ENCODE measurements around the gene SNX8.

DNA sequence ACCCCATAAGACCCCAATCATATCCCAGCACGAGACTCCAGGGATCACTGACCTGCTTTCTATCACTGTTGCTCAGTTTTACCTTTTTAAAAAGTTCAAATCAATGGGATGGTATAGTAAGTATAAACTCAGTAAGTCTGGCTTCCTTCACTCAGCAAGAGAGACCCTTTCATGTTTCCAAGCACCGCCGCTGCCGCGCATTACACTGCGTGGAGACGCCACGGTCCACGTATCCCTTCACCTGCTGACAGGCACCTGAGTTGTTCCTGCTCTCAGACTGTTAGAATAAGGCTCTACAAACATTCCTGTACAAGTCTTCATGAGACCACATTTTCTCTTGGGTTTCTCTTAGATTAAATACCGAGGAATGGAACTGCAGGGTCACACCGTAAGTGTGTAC is 109.8 kb downstream of the SNX8 start:
- no peak for TF ChIP-seq EZH2 (IDR thresholded peaks at IDR 0.05; ENCODE audit: borderline replicate concordance, insufficient read depth, low read depth, low read length, poor library complexity, severe bottlenecking)
- TF ChIP-seq, protein P1, sequence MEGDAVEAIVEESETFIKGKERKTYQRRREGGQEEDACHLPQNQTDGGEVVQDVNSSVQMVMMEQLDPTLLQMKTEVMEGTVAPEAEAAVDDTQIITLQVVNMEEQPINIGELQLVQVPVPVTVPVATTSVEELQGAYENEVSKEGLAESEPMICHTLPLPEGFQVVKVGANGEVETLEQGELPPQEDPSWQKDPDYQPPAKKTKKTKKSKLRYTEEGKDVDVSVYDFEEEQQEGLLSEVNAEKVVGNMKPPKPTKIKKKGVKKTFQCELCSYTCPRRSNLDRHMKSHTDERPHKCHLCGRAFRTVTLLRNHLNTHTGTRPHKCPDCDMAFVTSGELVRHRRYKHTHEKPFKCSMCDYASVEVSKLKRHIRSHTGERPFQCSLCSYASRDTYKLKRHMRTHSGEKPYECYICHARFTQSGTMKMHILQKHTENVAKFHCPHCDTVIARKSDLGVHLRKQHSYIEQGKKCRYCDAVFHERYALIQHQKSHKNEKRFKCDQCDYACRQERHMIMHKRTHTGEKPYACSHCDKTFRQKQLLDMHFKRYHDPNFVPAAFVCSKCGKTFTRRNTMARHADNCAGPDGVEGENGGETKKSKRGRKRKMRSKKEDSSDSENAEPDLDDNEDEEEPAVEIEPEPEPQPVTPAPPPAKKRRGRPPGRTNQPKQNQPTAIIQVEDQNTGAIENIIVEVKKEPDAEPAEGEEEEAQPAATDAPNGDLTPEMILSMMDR (IDR thresholded peaks at IDR 0.05): no peak

Data from B cell (primary cell).